Measurements from ENCODE around the gene UNC45A.

The UNC45A gene

DNA sequence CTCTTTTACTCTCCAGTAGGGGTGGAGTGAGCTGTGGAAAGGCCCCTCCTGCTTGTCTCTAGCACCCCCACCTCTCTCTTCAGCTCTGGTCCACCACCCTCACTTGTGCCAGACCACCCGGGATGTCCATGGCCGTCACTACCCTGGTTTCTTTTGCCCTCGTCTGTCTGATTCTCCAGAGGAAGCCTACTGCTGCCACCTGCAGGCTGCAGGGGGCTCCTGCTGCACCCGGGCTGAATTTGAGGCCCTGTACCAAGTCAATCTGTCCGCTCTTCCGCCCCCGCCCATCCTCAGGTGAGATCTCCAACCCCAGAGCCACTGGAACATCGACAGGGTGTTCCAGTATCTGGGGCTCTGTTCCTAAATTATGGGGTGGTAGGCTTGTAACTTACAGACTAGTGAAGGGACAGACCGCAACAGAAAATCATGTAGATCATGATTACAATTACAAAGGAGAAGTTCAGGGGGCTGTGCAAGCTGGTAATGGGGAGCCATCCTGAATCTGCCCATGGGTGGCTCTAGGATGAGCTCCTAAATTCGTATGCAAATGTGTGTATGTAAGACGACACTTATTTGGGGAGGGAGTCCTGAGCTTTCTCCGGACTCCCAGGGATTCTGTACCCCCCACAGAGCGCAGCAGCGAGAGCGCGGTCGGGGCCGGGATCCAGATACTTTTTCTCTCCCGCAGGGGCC is 683 bp upstream of the UNC45A start (continued):
- no peak for TF ChIP-seq KLF1 (tag by site-specific recombination; IDR thresholded peaks at IDR 0.05)
- TF ChIP-seq ZNF223 (tag by site-specific recombination; IDR thresholded peaks at IDR 0.05): no peak
- no peak for TF ChIP-seq ZSCAN16 (tag by site-specific recombination; IDR thresholded peaks at IDR 0.05)
- TF ChIP-seq ZNF76 (tag by site-specific recombination; IDR thresholded peaks at IDR 0.05; ENCODE audit: borderline replicate concordance, low read depth): no peak

DNA sequence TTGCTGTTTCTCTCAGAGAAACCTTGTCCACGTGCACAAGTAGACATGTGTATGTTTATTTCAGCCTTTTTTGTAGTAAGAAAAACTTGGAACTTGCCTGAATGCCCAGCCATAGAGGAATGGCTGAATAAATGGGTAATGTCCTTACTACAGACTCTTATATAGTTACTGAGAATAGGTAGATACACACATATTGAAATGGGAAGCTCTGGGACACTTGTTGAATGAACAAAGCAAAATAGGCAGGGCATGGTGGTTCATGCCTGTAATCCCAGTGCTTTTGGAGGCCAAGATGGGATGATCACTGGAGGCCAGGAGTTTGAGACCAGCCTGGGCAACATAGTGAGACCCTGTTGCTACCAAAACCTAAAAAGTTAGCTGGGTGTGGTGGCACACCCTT is 1.7 kb downstream of the UNC45A start:
- Histone ChIP-seq H3K36me3 (ENCODE audit: control insufficient read depth in 2 of 2, insufficient read depth in 1 of 2, low read length in 2 of 2) (peaks cover 44 to 50% of the 10 kb centered on the region in 2 experiments; a peak in 2 of 3 replicates), H3K4me1 (ENCODE audit: control insufficient read depth, insufficient read depth, low read length) (no peaks in the 10 kb centered on the region), H3K27ac (ENCODE audit: extremely low read depth, low read depth, low read length) (no peak overlapping the region), H3K9me3 (ENCODE audit: control insufficient read depth, insufficient read depth, low read depth, low read length) (no peaks in the 10 kb centered on the region), H3K4me3 (ENCODE audit: low read depth, low read length) (no peak overlapping the region)
- TF ChIP-seq SCRT2 (tag by site-specific recombination; IDR thresholded peaks at IDR 0.05): peak; percentile 93
- no peak for TF ChIP-seq ZNF768 (tag by site-specific recombination; IDR thresholded peaks at IDR 0.05)
- TF ChIP-seq, protein P1, sequence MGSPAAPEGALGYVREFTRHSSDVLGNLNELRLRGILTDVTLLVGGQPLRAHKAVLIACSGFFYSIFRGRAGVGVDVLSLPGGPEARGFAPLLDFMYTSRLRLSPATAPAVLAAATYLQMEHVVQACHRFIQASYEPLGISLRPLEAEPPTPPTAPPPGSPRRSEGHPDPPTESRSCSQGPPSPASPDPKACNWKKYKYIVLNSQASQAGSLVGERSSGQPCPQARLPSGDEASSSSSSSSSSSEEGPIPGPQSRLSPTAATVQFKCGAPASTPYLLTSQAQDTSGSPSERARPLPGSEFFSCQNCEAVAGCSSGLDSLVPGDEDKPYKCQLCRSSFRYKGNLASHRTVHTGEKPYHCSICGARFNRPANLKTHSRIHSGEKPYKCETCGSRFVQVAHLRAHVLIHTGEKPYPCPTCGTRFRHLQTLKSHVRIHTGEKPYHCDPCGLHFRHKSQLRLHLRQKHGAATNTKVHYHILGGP (tag by site-specific recombination; IDR thresholded peaks at IDR 0.05): no peak
- no peak for TF ChIP-seq ZNF175 (tag by site-specific recombination; IDR thresholded peaks at IDR 0.05)
- no peak for TF ChIP-seq ZNF404 (tag by site-specific recombination; IDR thresholded peaks at IDR 0.05)
- TF ChIP-seq KLF9 (tag by site-specific recombination; IDR thresholded peaks at IDR 0.05; ENCODE audit: low read depth): no peak
- TF ChIP-seq WT1 (tag by site-specific recombination; IDR thresholded peaks at IDR 0.05): no peak
- peak; percentile 91 for TF ChIP-seq SCRT1 (tag by site-specific recombination; IDR thresholded peaks at IDR 0.05; ENCODE audit: borderline replicate concordance)
- peak; percentile 46; the same call in 1 of the 2 replicates for TF ChIP-seq ZNF121 (tag by site-specific recombination; IDR thresholded peaks at IDR 0.05)
- ChIA-PET CTCF (interaction anchor here (11.7 kb wide), 1 partner anchor 20 kb away, joined by 163 read pairs; the partner anchor contains the start of gene RCCD1), POLR2A (interaction anchor here (11.4 kb wide), 1 partner anchor 18 kb away, joined by 179 read pairs; the partner anchor contains the start of gene RCCD1)

DNA sequence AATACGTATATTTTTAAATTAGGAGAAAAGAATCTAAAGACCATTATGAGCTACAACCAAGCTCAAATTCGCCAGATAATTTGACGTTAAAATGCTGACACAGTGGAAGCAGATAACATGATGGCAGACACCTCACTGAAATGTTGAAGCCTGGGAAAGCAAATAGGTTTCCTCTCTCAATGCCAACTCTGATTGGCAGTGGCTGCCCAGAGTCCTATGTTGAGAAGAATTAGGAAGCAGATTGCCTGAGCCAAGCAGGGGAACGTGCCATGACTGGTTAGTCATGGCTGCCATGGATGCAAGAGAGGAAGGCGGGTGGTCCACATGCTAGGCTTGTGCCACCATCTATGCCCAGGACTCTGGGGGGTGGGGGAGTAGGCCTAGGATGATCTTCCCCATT is 3.2 kb downstream of the UNC45A start:
- POLR2A ChIA-PET: interaction anchor here (11.4 kb wide), 1 partner anchor 17 kb away, joined by 179 read pairs; the partner anchor contains the start of gene RCCD1
- Histone ChIP-seq H3K9me3 (ENCODE audit: control insufficient read depth, insufficient read depth, low read depth, low read length) (no peaks in the 10 kb centered on the region), H3K4me3 (ENCODE audit: low read depth, low read length) (no peak overlapping the region), H3K4me1 (ENCODE audit: control insufficient read depth, insufficient read depth, low read length) (no peaks in the 10 kb centered on the region), H3K27ac (ENCODE audit: extremely low read depth, low read depth, low read length) (no peak overlapping the region), H3K36me3 (ENCODE audit: control insufficient read depth in 2 of 2, insufficient read depth in 1 of 2, low read length in 2 of 2) (peaks cover 56 to 65% of the 10 kb centered on the region in 2 experiments)
- CTCF ChIA-PET: interaction anchor here (11.7 kb wide), 1 partner anchor 19 kb away, joined by 163 read pairs; the partner anchor contains the start of gene RCCD1
- TF ChIP-seq, protein P2, sequence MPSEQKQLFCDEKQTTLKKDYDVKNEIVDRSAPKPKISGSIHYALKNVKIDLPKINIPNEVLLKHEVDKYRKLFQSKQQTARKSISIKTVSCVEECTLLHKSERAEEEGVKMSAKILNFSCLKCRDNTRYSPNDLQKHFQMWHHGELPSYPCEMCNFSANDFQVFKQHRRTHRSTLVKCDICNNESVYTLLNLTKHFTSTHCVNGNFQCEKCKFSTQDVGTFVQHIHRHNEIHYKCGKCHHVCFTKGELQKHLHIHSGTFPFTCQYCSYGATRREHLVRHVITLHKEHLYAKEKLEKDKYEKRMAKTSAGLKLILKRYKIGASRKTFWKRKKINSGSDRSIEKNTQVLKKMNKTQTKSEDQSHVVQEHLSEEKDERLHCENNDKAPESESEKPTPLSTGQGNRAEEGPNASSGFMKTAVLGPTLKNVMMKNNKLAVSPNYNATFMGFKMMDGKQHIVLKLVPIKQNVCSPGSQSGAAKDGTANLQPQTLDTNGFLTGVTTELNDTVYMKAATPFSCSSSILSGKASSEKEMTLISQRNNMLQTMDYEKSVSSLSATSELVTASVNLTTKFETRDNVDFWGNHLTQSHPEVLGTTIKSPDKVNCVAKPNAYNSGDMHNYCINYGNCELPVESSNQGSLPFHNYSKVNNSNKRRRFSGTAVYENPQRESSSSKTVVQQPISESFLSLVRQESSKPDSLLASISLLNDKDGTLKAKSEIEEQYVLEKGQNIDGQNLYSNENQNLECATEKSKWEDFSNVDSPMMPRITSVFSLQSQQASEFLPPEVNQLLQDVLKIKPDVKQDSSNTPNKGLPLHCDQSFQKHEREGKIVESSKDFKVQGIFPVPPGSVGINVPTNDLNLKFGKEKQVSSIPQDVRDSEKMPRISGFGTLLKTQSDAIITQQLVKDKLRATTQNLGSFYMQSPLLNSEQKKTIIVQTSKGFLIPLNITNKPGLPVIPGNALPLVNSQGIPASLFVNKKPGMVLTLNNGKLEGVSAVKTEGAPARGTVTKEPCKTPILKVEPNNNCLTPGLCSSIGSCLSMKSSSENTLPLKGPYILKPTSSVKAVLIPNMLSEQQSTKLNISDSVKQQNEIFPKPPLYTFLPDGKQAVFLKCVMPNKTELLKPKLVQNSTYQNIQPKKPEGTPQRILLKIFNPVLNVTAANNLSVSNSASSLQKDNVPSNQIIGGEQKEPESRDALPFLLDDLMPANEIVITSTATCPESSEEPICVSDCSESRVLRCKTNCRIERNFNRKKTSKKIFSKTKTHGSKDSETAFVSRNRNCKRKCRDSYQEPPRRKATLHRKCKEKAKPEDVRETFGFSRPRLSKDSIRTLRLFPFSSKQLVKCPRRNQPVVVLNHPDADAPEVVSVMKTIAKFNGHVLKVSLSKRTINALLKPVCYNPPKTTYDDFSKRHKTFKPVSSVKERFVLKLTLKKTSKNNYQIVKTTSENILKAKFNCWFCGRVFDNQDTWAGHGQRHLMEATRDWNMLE (tag by site-specific recombination; conservative IDR thresholded peaks at IDR 0.05; ENCODE audit: low read depth): no peak
- TF ChIP-seq, protein P3, sequence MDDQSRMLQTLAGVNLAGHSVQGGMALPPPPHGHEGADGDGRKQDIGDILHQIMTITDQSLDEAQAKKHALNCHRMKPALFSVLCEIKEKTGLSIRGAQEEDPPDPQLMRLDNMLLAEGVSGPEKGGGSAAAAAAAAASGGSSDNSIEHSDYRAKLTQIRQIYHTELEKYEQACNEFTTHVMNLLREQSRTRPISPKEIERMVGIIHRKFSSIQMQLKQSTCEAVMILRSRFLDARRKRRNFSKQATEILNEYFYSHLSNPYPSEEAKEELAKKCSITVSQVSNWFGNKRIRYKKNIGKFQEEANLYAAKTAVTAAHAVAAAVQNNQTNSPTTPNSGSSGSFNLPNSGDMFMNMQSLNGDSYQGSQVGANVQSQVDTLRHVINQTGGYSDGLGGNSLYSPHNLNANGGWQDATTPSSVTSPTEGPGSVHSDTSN (CRISPR knock-in tag; IDR thresholded peaks at IDR 0.05): no peak
- TF ChIP-seq SP3 (tag by site-specific recombination; IDR thresholded peaks at IDR 0.05): no peak
- no peak for TF ChIP-seq OVOL3 (tag by site-specific recombination; IDR thresholded peaks at IDR 0.05)
- TF ChIP-seq SP2 (tag by site-specific recombination; IDR thresholded peaks at IDR 0.05): no peak
- no peak for TF ChIP-seq ZSCAN30 (tag by site-specific recombination; IDR thresholded peaks at IDR 0.05)
- TF ChIP-seq, protein P4, sequence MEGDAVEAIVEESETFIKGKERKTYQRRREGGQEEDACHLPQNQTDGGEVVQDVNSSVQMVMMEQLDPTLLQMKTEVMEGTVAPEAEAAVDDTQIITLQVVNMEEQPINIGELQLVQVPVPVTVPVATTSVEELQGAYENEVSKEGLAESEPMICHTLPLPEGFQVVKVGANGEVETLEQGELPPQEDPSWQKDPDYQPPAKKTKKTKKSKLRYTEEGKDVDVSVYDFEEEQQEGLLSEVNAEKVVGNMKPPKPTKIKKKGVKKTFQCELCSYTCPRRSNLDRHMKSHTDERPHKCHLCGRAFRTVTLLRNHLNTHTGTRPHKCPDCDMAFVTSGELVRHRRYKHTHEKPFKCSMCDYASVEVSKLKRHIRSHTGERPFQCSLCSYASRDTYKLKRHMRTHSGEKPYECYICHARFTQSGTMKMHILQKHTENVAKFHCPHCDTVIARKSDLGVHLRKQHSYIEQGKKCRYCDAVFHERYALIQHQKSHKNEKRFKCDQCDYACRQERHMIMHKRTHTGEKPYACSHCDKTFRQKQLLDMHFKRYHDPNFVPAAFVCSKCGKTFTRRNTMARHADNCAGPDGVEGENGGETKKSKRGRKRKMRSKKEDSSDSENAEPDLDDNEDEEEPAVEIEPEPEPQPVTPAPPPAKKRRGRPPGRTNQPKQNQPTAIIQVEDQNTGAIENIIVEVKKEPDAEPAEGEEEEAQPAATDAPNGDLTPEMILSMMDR (tag by site-specific recombination; IDR thresholded peaks at IDR 0.05): no peak
- TF ChIP-seq SETDB1 (IDR thresholded peaks at IDR 0.05; ENCODE audit: insufficient read length, low read length): no peak
- TF ChIP-seq ZBTB8A (tag by site-specific recombination; IDR thresholded peaks at IDR 0.05): no peak
- TF ChIP-seq, protein P5, sequence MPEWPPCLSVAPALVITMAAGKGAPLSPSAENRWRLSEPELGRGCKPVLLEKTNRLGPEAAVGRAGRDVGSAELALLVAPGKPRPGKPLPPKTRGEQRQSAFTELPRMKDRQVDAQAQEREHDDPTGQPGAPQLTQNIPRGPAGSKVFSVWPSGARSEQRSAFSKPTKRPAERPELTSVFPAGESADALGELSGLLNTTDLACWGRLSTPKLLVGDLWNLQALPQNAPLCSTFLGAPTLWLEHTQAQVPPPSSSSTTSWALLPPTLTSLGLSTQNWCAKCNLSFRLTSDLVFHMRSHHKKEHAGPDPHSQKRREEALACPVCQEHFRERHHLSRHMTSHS (tag by site-specific recombination; IDR thresholded peaks at IDR 0.05): no peak
